K562 (cell line): ENCODE results near the gene SRCAP. TPM values are rescaled to one million over a fixed set of nuclear protein-coding genes. Genes with fewer than 3 reads are reported as not detected.

Source experiments
- COPS2 ChIP-seq: fragments of 450-650 bp; conservative IDR thresholded peaks from 2 replicates; pipeline ENCODE4 v1.6.1; 2016; ENCODE audit warnings: mild to moderate bottlenecking, moderate library complexity
- CREB3 ChIP-seq: fragments of 450-650 bp; conservative IDR thresholded peaks from 2 replicates; pipeline ENCODE4 v1.6.1; 2016; ENCODE audit warnings: missing genetic modification characterization, low read depth, mild to moderate bottlenecking, missing compliant biosample characterization, moderate library complexity
- E4F1 ChIP-seq: fragments of 250-450 bp; sonication (Bioruptor Pico); IDR thresholded peaks from 2 replicates; pipeline ENCODE4 v1.5.0; 2021; ENCODE audit warnings: mild to moderate bottlenecking, borderline replicate concordance
- ETV1 ChIP-seq: fragments of 450-650 bp; conservative IDR thresholded peaks from 2 replicates; pipeline ENCODE4 v1.6.1; 2016; ENCODE audit warnings: missing genetic modification characterization, control low read depth, low read depth, missing compliant biosample characterization
- ETV6 ChIP-seq, 3 experiments: fragments of 150-350 bp in 1 of 3; sonication (generic) in 1 of 3; formaldehyde crosslinking in 1 of 3; IDR thresholded peaks; 2 replicates each; pipeline versions ENCODE4 v1.6.1 to v1.8.0; 2014 to 2022; ENCODE audit warnings: borderline replicate concordance in 2 of 3, low read depth in 2 of 3, antibody characterized with exemption in 1 of 3, low read length in 1 of 3, mild to moderate bottlenecking in 1 of 3, missing genetic modification reagents in 1 of 3
- FOXK1 ChIP-seq: sonication (generic); formaldehyde crosslinking; IDR thresholded peaks from 2 replicates; pipeline ENCODE4 v1.8.0; 2022; ENCODE audit warnings: missing genetic modification reagents, mild to moderate bottlenecking, borderline replicate concordance
- GABPB2 ChIP-seq: fragments of 250-450 bp; sonication (Bioruptor Pico); conservative IDR thresholded peaks from 2 replicates; pipeline ENCODE4 v1.5.1; 2021; ENCODE audit warnings: mild to moderate bottlenecking
- GTF2E2 ChIP-seq: fragments of 200-800 bp; sonication (Bioruptor generic); IDR thresholded peaks from 2 replicates; pipeline ENCODE4 v1.6.1; 2016; ENCODE audit warnings: missing genetic modification characterization, missing compliant biosample characterization
- HMG20A ChIP-seq: fragments of 450-650 bp; formaldehyde crosslinking; conservative IDR thresholded peaks from 2 replicates; pipeline ENCODE4 v1.4.0; 2020; ENCODE audit warnings: mild to moderate bottlenecking, mixed read lengths
- MEIS2 ChIP-seq: fragments of 450-650 bp; IDR thresholded peaks from 2 replicates; pipeline ENCODE4 v1.6.1; 2014; ENCODE audit warnings: mild to moderate bottlenecking; ENCODE audit not compliant: partially characterized antibody
- NR0B1 ChIP-seq: fragments of 450-650 bp; IDR thresholded peaks from one replicate; pipeline ENCODE4 v1.6.1; 2018; ENCODE audit warnings: mild to moderate bottlenecking, moderate library complexity; ENCODE audit not compliant: partially characterized antibody
- PYGO2 ChIP-seq: fragments of 450-650 bp; IDR thresholded peaks from 2 replicates; pipeline ENCODE4 v1.6.1; 2016; ENCODE audit warnings: mild to moderate bottlenecking, missing genetic modification characterization, moderate library complexity, missing compliant biosample characterization
- SAFB2 ChIP-seq: fragments of 200-400 bp; formaldehyde crosslinking; IDR thresholded peaks from 2 replicates; pipeline ENCODE4 v1.6.1; 2018; ENCODE audit warnings: borderline replicate concordance, low read length, low read depth, moderate library complexity; ENCODE audit not compliant: severe bottlenecking
- SMAD4 ChIP-seq: fragments of 250-450 bp; sonication (Bioruptor Pico); conservative IDR thresholded peaks from 2 replicates; pipeline ENCODE4 v1.8.0; 2021; ENCODE audit warnings: inconsistent platforms, mild to moderate bottlenecking, moderate library complexity
- SMARCE1 ChIP-seq: fragments of 450-650 bp; IDR thresholded peaks from 2 replicates; pipeline ENCODE4 v1.7.1; 2016; ENCODE audit warnings: mild to moderate bottlenecking
- ZNF124 ChIP-seq: sonication (generic); formaldehyde crosslinking; IDR thresholded peaks from 2 replicates; pipeline ENCODE4 v1.8.1; 2022; ENCODE audit warnings: missing genetic modification reagents
- ZNF239 ChIP-seq: fragments of 250-450 bp; sonication (Bioruptor Pico); IDR thresholded peaks from 2 replicates; pipeline ENCODE4 v1.4.0; 2020; ENCODE audit warnings: mild to moderate bottlenecking
- ZNF395 ChIP-seq: fragments of 200-800 bp; sonication (Bioruptor generic); IDR thresholded peaks from 2 replicates; pipeline ENCODE4 v1.6.1; 2017; ENCODE audit warnings: missing genetic modification characterization, missing compliant biosample characterization
- ZNF561 ChIP-seq: fragments of 450-650 bp; formaldehyde crosslinking; conservative IDR thresholded peaks from 2 replicates; pipeline ENCODE4 v1.4.0; 2020; ENCODE audit warnings: mild to moderate bottlenecking, moderate library complexity
- ZNF699 ChIP-seq: fragments of 250-450 bp; sonication (Bioruptor Pico); IDR thresholded peaks from 2 replicates; pipeline ENCODE4 v1.8.0; 2021; ENCODE audit warnings: mild to moderate bottlenecking, moderate library complexity; ENCODE audit not compliant: insufficient replicate concordance
- ZNF79 ChIP-seq: fragments of 250-450 bp; sonication (Bioruptor Pico); IDR thresholded peaks from 2 replicates; pipeline ENCODE4 v1.4.0; 2020; ENCODE audit warnings: low read depth, mild to moderate bottlenecking, moderate library complexity
- polyA plus RNA-seq, 8 experiments: library from polyadenylated mRNA; depleted of rRNA in 4 of 8; stranded (reverse) in 5 of 8; unstranded in 3 of 8; fragments of >200 nt; fragmentation: Nextera tagmentation in 2 of 8; fragmentation: Illumina TruSeq in 1 of 8; extraction: Ambion mirVana in 2 of 8; extraction: Trizol in 1 of 8; gene quantifications; 2 replicates each; pipeline versions ENCODE4 v1.2.1 to v1.2.3, GENCODE V29; 2011 to 2014; ENCODE audit warnings: inconsistent platforms in 1 of 8, missing spikeins in 1 of 8
- total RNA-seq, 7 experiments: library from RNA; depleted of rRNA in 6 of 7; stranded (reverse); fragments of >200 nt in 6 of 7; fragmentation: Illumina TruSeq in 2 of 7; extraction: Trizol in 2 of 7; gene quantifications; 2 replicates each; pipeline versions ENCODE4 v1.2.1 to v1.2.3, GENCODE V29; 2011 to 2021; ENCODE audit warnings: low replicate concordance in 1 of 7

SRCAP gene
- total and polyA plus RNA-seq, 9 of the 15 experiments (the other 6 are each of a cell fraction or from before 2014, with no cell fraction given), result 0.21 to 62.6 (median 5.8) TPM

- TF ChIP-seq ZNF395 (CRISPR knock-in tag) (peak; percentile 70), SMAD4 (CRISPR knock-in tag) (no peak; the same call in 1 of the 2 replicates), GTF2E2 (tag) (no peak), HMG20A (CRISPR knock-in tag) (no peak), ZNF239 (CRISPR knock-in tag) (0 out of 2 replicates have a peak, but pooled peaks have one; percentile 12), GABPB2 (CRISPR knock-in tag) (no peak), NR0B1 (no peak), ETV6 (IDR thresholded peaks at IDR 0.05; ENCODE audit: borderline replicate concordance in 1 of 2, low read depth in 2 of 2, low read length in 1 of 2) (no peak), ETV6 (CRISPR knock-in tag; IDR thresholded peaks at IDR 0.05; ENCODE audit: borderline replicate concordance) (no peak), ZNF561 (CRISPR knock-in tag) (no peak), COPS2 (no peak), E4F1 (no peak), MEIS2 (peak; percentile 39), ZNF124 (no peak), CREB3 (tag) (peak; percentile 92), ZNF79 (no peak), ZNF699 (no peak), SAFB2 (no peak), PYGO2 (peak; percentile 60; the same call in 1 of the 2 replicates), FOXK1 (CRISPR knock-in tag) (no peak), SMARCE1 (no peak), ETV1 (tag) (0 out of 2 replicates have a peak, but pooled peaks have one; percentile 37)
Measured at GRCh38 chr16:30650369-30651123, 48.4 kb upstream of the SRCAP start, which contains the start of gene PRR14 (continued).
